ENCODE measurements around the gene GSC.
"Not testable (repeated sequence)": the region's sequence is repeated elsewhere in the genome, so short reads cannot be mapped to it uniquely, and the experiment has no call there.

The GSC gene

DNA sequence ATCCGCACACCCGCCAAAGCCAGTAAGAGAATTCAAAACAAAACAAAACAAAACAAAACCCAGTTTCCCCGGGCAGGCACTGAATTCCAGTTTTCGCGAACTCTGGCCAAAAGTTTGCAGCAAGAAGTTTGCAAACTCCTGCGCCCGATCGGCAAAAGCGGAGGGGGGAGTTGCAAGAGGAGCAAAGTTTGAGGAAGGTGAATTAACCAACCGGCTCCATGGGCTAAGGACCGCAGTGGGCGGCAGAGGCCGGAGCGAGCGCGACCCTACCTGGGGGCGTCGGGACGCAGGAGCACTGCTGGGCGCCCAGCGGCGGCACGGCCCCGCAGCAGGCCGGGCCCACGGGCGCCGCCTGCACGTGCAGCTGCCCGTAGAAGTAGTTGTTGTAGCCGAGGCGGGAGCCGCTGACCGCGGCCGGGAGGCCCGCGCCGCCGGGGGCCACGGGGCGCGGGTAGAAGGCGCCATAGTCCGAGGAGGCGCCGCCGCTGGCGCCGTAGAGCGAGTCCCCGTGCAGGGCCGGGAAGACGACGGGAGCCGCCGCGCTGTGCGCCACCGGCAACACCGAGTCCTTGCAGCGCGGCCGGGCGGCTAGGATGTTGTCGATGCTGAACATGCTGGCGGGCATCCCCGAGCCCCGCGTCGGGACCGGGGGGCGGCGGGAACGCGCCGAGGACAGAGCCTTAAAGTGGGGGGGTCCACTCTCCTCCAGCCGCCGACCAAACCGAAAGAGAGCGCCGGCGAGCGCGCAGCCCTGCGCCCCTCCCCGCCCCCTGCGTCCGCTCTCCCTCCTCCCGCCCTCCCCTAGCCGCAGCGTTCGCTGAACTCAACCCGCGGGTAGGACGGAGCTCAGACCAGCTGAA lies at the start of gene GSC:
Gene GSC (minus strand): TSS at position 723 of the 860 bp plus-strand sequence. CDS start 98 bp downstream, at position 625.
- DNase-seq (ENCODE audit: low read depth in 2 of 2), result no peak

DNA sequence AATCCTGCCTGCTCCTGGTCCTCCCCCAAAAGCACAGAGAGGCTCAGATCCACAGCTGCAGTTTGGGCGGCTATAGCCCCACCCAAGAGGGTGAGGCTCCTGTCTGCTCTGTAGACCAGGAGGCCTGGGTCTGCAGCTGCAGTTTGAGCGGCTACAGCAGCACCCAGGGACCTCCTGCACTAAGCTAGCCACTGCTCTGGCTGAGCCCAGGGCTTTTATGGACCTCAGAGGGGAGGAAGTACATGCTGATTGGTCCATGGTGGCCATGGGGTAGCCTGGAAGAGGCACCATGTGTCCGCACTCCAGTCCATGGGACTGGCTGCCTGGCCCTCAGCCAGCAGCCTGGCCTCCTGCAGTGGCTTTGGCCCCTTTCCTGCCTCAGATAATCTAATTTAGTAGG lies 49.6 kb upstream of the GSC start:
- DNase-seq (ENCODE audit: low read depth in 2 of 2), result no peak

DNA sequence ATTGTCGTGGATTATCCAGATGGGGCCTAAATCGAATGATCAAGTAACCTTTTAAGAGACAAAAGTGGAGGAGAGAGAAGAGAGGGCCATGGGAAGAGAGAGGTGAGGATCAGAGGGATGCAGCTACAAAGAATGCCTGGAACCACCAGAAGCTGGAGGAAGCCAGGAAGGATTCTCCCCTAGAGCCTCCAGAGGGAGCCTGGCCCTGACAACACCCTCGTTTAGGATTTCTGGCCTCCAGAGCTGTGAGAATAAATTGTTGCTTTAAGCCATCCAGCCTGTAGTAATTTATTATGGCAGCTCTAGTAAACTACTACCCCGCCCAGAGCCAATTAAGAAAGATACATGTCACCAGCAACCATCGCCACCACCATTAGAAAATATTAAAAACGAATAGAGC lies 46.2 kb upstream of the GSC start:
- no peak for DNase-seq (ENCODE audit: low read depth in 2 of 2)

DNA sequence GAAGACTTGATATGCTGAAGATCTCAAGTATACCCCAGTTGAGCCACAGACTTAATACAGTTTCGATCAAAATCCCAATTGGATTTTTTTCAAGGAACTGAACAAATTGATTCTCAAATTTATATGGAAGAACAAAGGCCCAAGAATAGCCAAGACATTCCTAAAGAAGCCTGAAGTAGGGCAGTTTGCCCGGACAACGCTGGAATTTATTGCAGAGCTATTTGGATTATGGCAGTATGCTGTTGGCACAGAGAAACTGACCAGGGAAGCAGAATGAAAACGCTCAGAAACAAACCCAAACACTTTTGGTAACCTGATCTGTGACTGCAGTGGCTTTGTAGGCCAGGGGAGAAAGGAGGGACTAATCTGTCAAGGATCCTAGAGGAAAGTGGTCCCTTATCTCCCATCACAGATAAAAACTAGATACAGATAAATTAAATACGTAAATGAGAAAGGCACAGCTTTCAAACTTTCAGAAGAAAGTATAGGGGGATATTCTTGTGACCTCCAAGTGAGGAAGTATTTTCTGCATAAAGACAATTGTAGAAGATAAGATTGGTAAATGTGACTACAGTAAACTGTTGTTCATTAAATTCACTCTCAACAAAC lies 35.9 kb upstream of the GSC start:
- no peak for DNase-seq (ENCODE audit: low read depth in 2 of 2)

DNA sequence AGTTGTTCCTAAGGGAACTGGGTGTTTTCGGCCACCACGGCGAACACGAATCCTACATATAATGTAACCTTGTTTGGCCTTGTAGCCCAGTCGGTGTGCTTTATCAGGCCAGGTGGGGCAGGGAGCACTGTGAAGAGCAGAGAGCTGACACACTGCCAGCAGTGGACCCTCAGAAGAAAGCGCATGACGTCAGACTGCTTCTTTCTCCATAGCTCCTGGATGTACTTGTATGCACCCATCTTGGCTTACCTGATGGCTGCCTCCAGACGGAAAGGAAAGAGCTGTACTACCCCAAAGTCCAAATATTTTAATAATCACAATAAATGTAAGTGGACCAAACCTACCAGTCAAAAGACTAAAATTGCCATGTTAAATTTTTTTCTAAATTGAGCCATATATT lies 31.3 kb upstream of the GSC start:
- no peak for DNase-seq (ENCODE audit: low read depth in 2 of 2)

DNA sequence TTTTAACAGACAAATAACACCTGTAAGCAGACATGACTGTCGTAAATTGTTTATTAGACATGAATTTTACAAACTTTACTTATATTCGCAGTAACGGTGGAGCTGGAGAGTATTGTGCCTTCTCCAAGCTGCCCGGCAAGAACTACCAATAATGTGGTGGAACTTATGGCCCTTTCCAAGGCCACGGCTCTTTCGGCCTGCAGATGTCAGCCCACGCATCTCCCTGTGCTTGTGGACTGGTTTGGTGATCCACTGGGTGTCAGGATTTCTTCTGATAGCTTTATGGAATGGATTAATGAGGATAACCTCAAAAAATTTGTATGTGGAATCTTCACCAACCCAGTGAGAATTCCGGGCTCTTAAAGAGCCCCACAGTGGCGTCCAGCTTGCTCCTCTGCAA lies 30.9 kb upstream of the GSC start:
- not testable (repeated sequence) for DNase-seq (ENCODE audit: low read depth in 2 of 2)

DNA sequence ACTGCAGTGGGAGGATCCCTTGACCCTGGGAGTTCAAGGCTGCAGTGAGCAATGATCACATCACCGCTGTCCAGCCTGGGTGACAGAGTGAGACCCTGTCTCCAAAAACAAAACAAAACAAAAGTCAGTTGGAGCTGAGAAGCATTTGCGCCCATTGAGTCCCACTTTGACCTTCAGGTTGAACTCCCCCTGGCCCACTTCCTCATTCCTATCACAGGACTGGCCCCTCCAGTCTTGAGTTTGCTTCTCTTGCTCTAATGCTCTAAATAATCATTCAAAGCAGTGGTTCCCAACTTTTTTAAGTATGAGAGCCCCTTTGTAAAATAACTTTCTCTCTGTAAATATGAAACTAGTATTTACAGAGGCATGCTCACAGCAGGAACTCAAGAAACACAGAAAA lies 28.0 kb upstream of the GSC start:
- no peak for DNase-seq (ENCODE audit: low read depth in 2 of 2)

DNA sequence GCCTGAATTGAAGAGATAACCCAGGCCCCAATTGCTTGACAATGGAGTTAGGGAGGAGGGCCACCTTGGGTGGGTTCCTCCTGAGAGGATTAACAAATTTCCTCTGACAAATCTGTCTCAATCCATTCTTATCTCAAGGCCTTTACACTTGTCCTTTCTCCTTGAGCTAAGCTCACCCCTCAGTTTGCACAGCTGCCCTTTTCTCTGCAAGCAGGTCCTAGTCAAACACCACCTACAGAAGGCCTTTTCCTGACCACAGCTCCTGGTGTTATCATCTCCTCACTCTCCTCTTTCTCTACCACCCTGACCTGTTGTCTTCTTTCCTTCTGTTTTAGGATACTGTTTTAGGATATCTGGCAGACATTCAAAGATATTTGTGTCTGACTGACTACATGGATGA lies 26.4 kb upstream of the GSC start:
- no peak for DNase-seq (ENCODE audit: low read depth in 2 of 2)

DNA sequence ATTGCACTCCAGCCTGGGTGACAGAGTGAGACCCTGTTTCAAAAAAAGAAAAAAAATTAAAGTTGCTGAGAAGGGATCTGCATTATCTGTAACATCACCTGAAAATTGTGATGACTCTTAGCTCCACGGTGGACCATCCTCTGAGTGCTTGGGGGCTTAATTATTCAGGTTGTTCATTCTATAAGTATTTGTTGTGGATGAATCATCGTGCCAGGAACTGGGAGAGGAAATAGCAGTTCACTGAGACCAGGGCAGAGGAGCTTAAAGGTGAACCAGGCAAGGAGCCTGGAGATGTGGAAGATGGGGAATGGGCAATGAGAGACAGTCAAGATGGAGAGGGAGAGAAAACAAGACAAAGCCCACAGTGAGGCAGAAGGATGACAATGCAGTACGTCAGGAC lies 25.5 kb upstream of the GSC start:
- DNase-seq (ENCODE audit: low read depth in 2 of 2), result no peak

DNA sequence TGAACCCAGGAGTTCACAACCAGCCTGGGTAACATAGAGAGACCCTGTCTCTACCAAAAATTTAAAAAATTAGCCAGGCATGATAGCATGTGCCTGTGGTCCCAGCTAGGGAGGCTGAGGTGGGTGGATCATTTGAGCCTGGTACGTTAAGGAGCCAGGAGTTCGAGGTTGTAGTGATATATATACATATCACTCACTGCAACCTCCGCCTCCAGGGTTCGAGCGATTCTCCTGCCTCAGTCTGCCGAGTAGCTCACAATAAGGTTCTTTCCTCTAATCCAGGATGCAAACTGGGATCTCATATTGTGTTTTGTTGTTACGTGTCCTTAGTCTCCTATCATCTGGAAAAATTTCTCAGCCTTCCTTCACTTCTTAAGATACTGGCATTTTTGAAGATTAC lies 24.0 kb upstream of the GSC start:
- DNase-seq (ENCODE audit: low read depth in 2 of 2), result no peak

DNA sequence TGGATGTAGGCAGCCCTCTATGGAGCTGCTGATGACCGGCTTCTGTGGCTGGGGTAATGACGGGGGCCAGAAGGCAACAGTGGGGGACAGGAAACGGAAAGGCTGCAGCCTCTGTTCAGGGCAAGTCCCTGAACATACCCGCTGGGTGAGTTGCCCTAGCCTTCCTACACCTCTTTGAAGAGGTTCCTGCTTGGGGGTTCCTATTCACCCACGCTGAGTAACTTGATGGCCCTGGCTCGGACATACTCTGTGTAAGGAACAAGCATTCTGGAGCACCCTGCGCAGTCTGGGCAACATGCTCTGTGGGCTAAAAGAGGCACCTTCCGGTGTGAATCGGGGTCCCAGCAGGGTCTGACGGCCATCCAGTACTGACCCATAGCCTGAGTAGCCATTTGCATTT lies 17.7 kb upstream of the GSC start:
- no peak for DNase-seq (ENCODE audit: low read depth in 2 of 2)

DNA sequence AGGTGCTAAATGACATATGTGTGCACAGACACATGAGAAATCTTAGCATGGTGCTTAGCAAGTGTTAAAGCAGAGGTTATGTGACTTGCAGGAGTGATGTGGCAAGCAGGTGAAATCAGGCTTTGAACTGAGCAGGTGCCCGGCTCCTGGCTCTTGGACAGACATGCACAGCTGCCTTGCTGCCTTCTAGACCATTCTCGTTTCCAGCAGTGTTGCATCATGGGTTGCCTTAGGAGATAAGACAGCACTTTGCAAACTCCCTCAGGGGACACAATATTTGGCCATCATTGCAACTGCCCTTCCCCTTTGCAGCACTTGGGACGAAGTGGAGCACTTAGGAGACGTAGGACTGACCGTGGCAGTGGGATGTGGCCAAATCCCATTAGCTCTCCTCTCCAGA lies 17.2 kb upstream of the GSC start:
- DNase-seq (ENCODE audit: low read depth in 2 of 2), result no peak

DNA sequence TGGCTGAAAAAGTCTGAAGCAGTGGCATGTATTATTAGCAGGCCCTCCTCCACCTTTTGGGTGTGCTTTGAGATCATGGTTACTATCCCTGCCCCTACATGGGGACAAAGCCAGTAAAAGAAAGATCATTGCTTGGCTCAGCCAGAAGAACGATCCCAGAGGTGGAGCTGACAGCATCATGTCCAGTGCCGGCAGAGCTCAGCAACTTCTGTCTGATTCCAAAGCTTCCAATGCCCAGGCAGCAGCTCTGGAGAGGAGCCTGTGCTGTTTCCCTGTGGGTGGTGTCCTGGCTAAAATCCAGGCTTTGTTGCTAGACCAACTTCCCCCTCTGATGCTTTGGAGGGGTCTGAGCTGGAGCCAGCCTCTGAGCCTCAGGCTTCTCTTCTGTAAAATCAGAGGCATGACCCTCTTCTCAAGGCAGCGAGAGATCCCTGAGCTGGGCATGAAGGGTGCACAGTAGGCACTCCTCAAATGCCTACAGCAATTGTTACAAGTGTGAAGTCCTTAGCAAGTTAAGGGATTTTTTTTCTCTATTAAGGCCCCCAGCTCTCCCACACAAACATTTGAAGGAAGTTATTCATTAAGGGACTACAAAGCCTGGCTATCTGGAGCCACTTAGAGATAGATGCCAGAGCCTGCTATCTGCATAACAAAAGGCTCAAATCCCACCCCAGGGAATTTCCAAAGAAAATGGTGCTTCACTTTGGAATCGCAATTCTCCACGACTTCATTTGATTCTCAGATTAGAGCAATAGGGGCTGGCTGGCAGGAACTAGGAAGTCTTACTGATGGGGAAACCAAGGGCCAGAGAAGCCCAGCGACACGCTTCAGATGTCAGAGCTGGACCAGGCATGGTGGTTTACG lies 10.9 kb upstream of the GSC start:
- no peak for DNase-seq (ENCODE audit: low read depth in 2 of 2)

DNA sequence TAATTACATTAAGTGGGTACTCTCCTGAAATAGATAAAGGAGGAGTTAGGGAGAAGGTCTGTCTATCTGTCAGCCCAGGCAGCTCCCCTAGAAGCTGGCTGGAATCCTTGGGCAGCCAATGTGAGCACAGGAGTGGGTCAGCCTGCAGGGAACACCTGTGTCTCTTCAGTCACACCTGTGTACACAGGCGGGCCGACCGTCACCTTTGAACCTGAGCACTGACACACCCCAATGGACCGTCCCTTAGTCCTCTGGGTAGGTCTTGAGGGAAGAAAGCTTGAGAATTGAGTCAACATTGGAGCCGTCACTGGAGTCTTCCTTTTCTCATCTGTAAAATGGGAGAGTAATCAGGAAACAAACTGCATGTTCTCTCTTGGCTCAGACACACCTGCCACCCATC lies 9.8 kb upstream of the GSC start:
- no peak for DNase-seq (ENCODE audit: low read depth in 2 of 2)

DNA sequence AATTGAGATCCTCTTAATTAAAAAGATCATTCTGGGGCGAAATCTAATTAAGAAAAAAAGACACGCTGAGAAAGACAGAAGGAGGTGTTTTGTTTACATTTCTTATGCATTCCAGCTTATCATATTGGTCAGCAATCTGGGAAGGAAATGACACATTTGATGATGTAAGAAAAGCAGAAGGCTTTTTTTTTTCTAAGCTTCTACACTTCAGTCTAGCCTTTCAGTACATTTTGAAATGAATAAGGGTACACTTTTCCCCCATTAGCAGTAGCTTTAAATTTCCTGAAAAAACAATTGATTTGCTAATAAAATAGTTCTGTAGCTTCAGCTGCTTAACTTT lies 5.9 kb upstream of the GSC start:
- DNase-seq (ENCODE audit: low read depth in 2 of 2), result no peak

DNA sequence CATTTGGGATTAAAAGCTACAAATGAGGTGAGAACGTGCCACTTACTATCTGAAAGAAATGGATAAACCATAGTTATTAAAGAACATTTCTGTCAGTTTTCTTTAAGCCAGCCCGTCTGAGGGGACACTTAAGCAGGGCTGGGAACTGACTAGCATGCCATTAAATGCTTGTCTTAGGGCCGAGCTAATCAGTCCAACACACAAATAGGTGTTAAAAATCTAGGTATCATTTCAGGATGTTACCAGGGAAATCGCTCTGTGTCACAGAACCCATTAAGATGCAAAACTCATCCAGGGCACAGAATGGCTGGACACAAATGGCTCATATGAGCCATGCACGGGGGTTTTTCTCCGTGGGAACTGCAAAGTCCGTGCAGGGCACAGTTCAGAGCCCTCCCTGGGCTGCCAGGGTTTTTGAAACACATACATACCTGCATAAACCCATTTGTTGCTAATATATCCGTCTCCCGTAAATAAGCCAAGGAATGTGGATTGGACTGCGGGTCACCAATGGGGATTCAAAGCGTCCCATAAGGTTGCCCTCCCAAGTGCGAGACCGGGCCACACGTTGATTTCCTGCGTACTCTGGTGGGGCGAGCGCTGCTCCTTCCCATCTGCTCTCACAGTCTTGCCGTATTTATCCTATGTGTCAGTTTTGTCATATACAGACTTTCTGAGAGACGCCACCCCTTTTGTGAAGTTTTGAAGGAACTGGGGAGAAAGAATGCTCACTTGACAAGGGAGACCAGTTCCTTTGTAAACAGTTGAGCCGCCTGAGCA lies 5.4 kb upstream of the GSC start:
- DNase-seq (ENCODE audit: low read depth in 2 of 2), result no peak

DNA sequence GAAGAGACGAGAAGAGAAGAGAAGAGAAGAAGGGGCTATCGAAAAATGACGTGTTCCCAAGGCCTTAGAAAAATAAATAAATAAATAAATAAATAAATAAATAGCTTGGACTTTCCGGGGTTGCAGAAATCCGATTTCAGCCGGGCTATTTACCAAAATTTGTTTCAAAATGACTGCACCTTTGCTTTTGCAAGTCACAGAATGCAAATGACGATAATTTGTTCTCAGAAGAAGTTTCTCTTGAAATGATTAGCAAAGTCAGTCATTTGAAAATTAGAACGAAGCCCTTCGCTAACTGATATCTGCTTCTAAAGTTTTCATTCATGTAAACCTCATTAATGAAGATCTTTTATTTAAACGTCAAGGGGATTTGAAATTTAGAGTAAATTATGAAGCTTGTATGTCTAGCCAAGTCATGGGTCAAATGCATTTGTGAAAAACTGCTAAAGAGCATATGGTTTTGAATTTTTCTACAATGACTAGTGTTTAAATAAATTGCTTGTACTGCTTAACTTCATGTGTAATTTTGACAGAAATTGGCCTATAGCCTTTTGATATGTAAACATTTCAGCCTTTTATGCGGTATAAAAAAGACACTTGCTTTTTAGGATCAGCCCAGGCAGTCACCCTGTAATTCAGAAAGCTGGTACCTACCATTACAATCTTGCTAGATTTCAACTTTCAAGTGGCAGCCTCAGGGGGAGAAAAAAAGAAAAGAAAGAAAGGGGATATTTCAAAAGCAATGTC lies 4.6 kb upstream of the GSC start:
- no peak for DNase-seq (ENCODE audit: low read depth in 2 of 2)

DNA sequence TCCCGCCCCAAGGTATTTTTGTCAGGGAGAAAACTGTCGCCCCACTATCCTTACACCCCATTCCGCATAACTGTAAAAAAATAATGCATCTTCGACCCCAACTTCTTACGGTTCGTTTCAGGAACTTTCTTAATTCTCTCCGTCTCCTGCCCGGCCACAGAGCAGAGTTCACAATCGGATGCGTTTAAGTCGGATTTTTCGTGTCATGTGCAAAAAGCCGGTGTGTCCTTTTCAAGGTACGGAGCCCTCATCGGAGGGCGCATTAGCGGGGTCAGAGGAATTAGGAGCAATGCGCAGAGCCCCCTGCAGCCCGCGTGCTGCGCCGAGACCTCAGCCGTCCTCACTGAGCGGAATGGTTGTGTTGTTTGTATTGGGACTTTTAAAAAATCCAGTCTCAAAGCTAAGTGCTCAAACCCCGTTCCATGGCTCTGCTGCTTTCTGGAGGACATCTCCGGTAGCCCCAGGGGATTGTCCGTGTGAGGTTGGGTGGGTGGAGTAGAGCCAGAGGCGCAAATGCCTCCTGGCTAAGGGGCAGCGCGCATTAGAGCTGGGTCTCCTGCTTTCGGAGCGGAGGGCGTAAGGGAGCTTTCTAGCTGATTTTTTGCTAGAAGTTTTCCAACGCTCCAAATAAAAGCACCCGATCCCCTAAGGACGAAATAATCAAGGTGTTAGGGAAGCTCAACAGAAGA lies 3.9 kb upstream of the GSC start:
- DNase-seq (ENCODE audit: low read depth in 2 of 2), result no peak

DNA sequence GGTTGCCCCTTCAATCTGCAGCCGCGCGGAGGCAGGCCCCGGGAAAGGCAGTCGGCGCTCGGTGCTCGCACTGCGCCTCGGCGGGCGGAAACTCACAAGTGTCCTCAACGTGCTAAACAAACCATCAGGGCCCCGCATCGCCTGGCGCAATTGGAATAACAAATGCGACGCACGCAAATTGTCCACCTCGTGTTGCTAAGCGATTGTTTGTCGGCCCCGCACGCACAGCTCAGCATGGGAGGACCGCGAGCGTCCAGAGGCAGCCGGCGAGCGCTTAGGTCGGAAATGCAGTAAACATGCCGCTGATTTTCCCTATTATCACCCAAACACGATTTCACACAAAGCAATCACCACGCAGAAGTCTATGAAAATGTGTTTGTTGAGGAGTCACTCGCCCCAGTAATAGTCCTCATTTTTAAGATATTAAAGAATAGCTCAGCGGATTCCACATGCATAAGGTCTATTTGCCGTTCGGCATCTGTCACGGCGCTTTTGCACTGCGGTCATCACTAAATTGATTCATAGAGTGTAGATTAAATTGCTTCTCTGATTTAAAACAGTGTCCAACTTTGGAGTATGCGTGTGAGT lies 3.2 kb upstream of the GSC start:
- DNase-seq (ENCODE audit: low read depth in 2 of 2), result no peak

DNA sequence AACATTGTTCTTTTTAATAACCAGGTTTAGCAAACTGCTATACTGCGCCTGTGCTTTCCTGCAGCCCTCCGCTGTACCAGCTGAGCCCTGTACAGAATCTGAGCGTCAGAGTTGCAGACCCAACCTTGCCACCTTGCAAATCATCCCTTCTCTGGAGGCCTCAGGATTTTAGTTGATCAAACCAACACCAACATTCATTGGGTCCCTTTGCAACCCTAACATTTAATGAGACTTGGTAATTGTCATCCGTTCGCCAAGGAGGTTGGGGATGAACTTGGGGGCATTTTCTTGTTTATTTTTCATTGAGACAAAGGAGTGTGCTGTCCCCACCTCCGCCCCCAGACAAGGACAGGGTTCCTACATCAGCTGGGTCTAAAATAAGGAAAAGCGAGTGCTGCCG lies 2.6 kb upstream of the GSC start:
- DNase-seq (ENCODE audit: low read depth in 2 of 2), result no peak

Data from fibroblast of skin of left biceps (primary cell).